Stomach (tissue), 4 donors: Measurements from ENCODE around the gene ANO5.

Experiments
- POLR2A ChIP-seq, 4 donors: fragments of 450-650 bp; IDR thresholded peaks; one replicate each; pipeline ENCODE4 v1.6.1; 2016; ENCODE audit warnings: antibody characterized with exemption in 4 of 4, control low read depth in 2 of 4, mild to moderate bottlenecking in 1 of 4, moderate library complexity in 1 of 4
- TF ChIP-seq, protein P1 (sequence below), 7 experiments: fragments of 450-650 bp in 4 of 7; fragments of 200-600 bp in 3 of 7; sonication (generic) in 3 of 7; IDR thresholded peaks; one replicate each; pipeline ENCODE4 v1.5.1; 2016 to 2019; ENCODE audit warnings: antibody characterized with exemption in 7 of 7, control low read depth in 2 of 7, mild to moderate bottlenecking in 1 of 7

DNA sequence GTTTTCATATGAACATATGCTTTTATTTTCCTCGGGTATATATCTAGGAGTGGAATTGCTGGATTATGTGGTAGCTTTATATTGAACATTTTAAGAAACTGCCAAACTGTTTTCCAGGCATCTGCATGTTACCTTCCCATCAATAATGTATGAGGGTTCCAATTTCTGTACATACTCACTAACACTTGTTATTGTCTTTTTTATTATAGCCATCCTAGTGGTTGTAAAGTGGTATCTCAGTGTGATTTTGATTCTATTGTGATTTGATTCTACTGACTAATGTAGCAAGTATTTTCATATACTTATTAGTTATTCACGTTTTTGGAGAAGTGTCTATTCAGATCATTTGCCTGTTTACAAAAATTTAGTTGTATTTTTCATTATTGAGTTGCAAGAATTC, 2.0 kb downstream of the ANO5 start:
- TF ChIP-seq, protein P1, sequence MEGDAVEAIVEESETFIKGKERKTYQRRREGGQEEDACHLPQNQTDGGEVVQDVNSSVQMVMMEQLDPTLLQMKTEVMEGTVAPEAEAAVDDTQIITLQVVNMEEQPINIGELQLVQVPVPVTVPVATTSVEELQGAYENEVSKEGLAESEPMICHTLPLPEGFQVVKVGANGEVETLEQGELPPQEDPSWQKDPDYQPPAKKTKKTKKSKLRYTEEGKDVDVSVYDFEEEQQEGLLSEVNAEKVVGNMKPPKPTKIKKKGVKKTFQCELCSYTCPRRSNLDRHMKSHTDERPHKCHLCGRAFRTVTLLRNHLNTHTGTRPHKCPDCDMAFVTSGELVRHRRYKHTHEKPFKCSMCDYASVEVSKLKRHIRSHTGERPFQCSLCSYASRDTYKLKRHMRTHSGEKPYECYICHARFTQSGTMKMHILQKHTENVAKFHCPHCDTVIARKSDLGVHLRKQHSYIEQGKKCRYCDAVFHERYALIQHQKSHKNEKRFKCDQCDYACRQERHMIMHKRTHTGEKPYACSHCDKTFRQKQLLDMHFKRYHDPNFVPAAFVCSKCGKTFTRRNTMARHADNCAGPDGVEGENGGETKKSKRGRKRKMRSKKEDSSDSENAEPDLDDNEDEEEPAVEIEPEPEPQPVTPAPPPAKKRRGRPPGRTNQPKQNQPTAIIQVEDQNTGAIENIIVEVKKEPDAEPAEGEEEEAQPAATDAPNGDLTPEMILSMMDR (IDR thresholded peaks at IDR 0.05): no peak
- TF ChIP-seq POLR2A (IDR thresholded peaks at IDR 0.05): no peak
